H1 (cell line): ENCODE results near the gene BRME1. TPM values are rescaled to one million over a fixed set of nuclear protein-coding genes. Genes with fewer than 3 reads are reported as not detected.

Experiments
- EZH2 ChIP-seq: fragments of 200-600 bp; sonication (generic); IDR thresholded peaks from 2 replicates; pipeline ENCODE4 v1.7.1; 2012; ENCODE audit warnings: low read depth, mild to moderate bottlenecking, moderate library complexity, low read length, inconsistent platforms; ENCODE audit not compliant: severe bottlenecking
- JUND ChIP-seq: IDR thresholded peaks from 2 replicates; pipeline ENCODE4 v1.6.1; 2011; ENCODE audit warnings: mild to moderate bottlenecking, improper control_type of control experiment, low read length
- POU5F1 ChIP-seq: IDR thresholded peaks from 2 replicates; pipeline ENCODE4 v1.6.1; 2011; ENCODE audit warnings: low read depth, mild to moderate bottlenecking, low read length, moderate library complexity
- RNF2 ChIP-seq: fragments of 200-900, 300-1000 bp; sonication (generic); IDR thresholded peaks from 2 replicates; pipeline ENCODE4 v1.7.1; 2016; ENCODE audit warnings: borderline replicate concordance, low read depth, mild to moderate bottlenecking, antibody characterized with exemption, low read length; ENCODE audit not compliant: poor library complexity, severe bottlenecking; ENCODE audit errors: missing control alignments
- RXRA ChIP-seq: IDR thresholded peaks from 2 replicates; pipeline ENCODE4 v1.6.1; 2011; ENCODE audit warnings: low read depth, mild to moderate bottlenecking, low read length, moderate library complexity; ENCODE audit not compliant: insufficient read depth
- SIX5 ChIP-seq: IDR thresholded peaks from 2 replicates; pipeline ENCODE4 v1.6.1; 2011; ENCODE audit warnings: mild to moderate bottlenecking, low read depth, low read length
- SP4 ChIP-seq: IDR thresholded peaks from 2 replicates; pipeline ENCODE4 v1.6.1; 2012; ENCODE audit warnings: low read length, inconsistent platforms
- polyA plus RNA-seq, 7 experiments: library from polyadenylated mRNA; depleted of rRNA in 3 of 7; stranded (reverse) in 5 of 7; unstranded in 2 of 7; fragments of >200 nt in 5 of 7; fragments of 200-250 nt in 2 of 7; gene quantifications; 1 replicate in 5 of 7; 2 replicates in 1 of 7; 4 replicates in 1 of 7; pipeline versions ENCODE4 v1.2.1 to v1.2.3, GENCODE V29; 2011 to 2013; ENCODE audit warnings: missing spikeins in 2 of 7, mixed read lengths in 2 of 7
- total RNA-seq: library from RNA; stranded (reverse); fragmentation: NEBNext Ultra II Directional; extraction: Animal tissue kit (Norgen Biotek cat#: 25700); gene quantifications from 2 replicates; pipeline ENCODE4 v1.2.1, GENCODE V29; 2021

BRME1 gene
- total and polyA plus RNA-seq, 2 of the 8 experiments (the other 6 are each of a cell fraction or from before 2014, with no cell fraction given), result 4.6 to 4.7 TPM

GRCh38 chr19:13835791-13836723 is 69.9 kb downstream of the BRME1 start (continued):
- TF ChIP-seq EZH2 (no peak), POU5F1 (no peak), RXRA (no peak), RNF2 (no peak), JUND (no peak), SIX5 (no peak), SP4 (no peak)
- TF ChIP-seq, all 59 proteins: peak for 0
